GM18861 (cell line): ENCODE data around the gene CCDC102A.
A peak's percentile ranks its signal among the peaks of the same experiment; 100 is the strongest.

Experiments
- ATAC-seq: cut with Tn5 transposase; IDR thresholded peaks from one replicate; pipeline ENCODE4 v1.9.1; 2021; ENCODE audit not compliant: unreplicated experiment

Gene CCDC102A

GRCh38 chr16:57538235-57538721, 1.9 kb upstream of the CCDC102A start:
- ATAC-seq: no peak

DNA sequence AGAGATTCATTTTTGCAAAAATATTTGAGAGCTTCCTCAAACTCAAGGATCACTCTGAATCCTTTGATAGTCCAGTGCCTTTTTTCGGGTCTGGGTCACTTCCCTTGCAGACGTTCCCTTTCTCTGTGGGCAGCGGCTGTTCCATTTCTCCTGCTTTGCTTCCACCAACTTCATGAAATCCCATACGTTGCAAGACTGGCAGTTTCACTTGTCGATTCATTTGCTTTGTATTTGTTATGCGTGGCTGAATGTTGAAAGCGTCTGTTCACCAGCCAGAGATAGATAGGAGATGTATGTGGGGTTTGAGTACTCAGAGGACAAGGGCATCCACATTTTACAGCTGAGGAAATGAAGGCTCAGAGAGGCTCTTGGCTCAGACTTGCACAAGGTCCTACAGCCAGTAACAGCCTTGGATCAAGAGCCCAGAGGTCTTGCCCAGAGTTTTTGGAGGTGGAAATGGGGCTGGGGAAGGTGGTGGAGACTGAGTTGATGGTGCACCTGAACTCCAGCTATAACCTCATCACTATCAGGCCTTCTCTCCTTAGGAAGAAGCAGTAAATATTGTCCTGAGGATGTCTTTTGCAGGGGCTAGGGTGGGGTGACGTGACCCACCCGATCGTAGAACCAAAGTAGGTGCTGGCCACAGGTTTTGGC, 1.3 kb upstream of the CCDC102A start:
- ATAC-seq: no peak

DNA sequence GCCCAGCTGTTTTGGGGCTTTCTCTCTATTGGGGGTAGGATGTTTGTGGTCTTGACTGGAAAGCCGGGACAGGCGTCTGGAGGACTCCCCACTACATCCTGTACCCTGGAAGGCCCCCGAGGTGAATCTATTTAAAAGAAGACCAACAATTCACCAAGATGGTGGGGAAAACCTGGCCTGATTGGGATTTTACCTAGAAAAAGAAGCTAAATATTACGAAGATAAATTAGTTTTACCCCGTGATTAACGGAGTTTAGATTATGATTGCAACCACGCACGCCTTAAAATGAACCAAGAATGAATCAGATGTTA, 779 bp upstream of the CCDC102A start:
- ATAC-seq: no peak

GRCh38 chr16:57535680-57536305, 578 bp downstream of the CCDC102A start:
- ATAC-seq: peak; percentile 36

- no peak for ATAC-seq
Measured at GRCh38 chr16:57534881-57535658, 1.3 kb downstream of the CCDC102A start.

DNA sequence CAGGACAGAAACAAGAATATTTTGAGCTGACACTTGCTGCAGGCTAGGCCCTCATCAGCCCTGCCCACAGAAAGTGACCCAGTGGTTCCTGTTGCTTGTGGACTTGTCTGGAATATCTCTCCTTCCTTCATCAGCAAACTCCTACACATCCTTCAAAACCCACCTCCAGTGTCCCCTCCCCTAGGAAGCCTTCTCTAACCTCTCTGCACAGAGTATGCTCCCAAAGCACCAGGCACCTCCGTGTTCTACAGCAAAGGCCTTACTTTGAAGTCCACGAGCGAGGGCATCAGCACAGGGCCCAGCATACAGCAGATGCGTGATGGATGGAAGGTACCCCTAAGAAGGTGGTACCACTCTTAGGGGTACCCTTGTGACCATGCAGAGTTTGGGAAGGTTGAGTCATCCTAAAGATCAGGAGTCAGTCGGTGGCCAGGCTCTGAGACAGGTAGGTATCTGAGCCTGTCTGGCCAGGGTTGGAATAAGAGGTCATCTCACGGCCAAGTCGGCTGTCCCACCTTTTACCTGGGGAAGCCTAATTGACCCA, 2.0 kb downstream of the CCDC102A start:
- ATAC-seq: no peak

GRCh38 chr16:57533431-57534336, 2.7 kb downstream of the CCDC102A start:
- no peak for ATAC-seq

- no peak for ATAC-seq
Measured at GRCh38 chr16:57532266-57532625, 4.1 kb downstream of the CCDC102A start.

- ATAC-seq: no peak
Measured at GRCh38 chr16:57531635-57532265, 4.6 kb downstream of the CCDC102A start.

- ATAC-seq: no peak
Measured at GRCh38 chr16:57531253-57531575, 5.2 kb downstream of the CCDC102A start.

DNA sequence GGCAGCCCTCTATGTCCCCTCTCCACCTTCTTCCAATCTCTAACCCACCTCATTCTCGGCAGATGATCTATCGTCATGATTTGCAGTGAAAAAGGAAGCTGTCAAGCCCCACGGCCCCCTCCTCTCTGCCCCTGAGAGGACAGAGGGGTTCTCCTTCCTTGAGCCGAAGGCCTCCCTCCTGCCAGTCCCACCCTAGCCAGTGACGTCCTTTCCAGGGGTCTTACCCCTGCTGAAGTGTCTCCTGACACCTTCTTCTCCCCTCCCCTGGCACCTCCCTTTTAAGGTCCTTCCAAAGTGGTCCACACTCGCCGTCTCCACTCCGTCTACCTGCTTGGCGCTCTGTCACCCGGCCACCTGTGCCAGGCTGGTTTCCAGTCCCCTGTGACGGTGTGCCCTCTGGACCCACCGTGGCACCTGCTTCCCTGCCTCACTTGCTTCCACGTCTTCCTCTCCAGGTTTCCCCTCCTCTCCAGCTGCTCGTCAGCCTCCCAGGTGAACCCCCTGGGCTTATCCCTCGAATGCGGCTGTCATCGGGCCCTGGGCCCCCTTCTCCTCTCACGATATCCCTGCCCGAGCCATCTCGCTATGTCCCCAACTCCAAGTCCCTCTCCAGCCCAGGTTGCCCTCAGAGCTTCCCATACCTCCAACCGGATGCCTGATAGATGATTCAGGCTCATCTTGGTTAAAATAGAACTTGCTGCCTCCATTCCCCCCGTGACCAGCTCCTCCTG, 5.7 kb downstream of the CCDC102A start:
- no peak for ATAC-seq

GRCh38 chr16:57530104-57530521, 6.3 kb downstream of the CCDC102A start:
- peak; percentile 55 for ATAC-seq

DNA sequence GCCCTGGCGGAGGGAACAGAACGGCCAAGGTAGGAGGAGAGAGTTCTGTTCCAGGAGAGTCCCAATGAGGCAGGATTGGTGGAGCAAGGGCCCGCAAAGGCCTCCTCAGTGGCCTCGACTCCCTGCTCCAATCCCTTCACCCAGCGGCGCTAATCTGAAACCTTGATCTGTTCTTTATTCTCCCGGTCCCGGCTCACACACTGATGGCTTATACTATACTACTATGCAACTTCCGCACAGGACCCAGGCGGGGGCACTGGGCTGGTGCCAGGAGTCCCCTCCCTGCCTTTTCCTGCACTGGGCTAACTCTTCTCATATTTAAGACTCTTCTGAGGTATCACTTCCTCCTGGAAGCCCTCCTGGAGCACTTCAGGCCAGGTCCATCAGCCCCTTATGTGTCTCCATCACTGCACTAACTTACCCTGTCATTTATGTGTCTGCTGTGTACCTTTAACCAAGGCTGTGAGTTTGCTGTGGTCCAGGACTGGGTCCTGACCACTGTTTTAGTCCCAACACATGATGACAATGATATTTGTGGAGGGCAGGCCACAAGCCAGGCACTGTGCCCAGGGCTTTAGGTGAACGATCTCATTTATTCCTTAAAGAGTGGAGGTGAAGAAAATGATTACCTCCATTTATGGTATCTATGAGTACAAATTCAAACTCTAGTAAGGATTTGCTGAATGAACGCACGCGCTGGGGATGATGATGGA, 6.8 kb downstream of the CCDC102A start:
- ATAC-seq: peak; percentile 15

DNA sequence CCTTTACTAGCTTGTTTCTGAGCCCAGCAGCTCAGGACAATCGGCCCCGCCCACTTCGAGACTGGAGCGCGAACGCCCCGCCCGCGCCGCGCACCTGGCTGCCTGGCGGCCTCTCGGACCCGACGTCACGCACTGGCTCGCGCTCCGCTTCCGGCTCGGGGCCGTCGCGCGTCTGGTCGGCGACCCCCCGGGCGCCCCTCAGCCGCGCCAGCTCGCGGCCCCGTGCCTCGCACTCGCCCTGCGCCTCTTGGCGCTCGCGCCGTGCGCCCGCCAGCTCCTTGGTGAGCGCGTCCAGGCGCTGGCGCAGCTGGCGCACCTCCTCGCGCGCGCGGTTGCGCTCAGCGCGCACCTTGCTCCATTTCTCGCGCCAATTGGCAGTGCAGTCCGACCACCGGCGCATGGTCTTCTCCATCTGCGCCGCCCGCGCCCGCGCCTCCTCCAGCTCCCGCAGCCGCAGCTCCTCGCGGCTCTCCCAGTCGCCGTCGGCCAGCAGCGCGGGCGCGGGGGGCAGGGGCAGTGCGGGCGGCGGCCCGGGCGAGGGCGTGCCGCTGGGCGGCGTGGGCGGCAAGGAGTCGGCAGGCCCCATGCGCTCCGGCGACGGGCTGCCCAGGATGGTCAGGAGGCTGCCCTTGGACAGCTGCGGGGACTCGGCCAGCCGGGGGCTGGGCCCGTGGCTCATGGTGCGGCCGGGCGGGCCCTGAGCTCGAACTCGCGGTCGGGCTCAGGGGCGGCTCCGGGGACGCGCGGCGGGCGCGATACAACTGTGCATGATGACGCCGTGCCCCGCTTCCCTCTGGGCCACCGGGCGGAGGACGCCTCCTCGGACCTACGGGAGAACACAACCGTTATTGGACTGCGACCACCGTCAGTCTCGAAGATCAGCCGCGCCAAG, 7.6 kb downstream of the CCDC102A start:
- no peak for ATAC-seq

- no peak for ATAC-seq
Measured at GRCh38 chr16:57527610-57528360, 8.6 kb downstream of the CCDC102A start.

DNA sequence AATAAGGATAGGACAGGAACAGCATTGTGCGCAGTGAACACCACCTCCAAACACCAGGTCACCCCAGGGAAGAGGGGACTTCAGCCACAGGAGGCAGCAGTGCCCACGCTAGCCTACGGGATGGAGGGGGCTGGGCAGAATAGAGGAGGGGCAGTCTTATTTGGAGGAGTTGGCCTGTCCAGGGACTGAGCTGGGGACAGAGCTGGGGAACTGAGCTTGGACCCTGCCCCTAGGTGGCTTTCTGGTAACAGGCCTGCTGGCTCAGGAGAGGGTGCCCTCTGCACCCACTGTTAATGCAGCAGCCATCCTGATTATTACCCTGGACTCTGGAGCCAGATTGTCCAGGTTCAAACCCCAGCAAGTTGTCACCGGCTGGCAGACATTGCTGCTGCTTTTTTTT, 9.3 kb downstream of the CCDC102A start:
- ATAC-seq: no peak

GRCh38 chr16:57526498-57526897, 9.9 kb downstream of the CCDC102A start:
- ATAC-seq: no peak

DNA sequence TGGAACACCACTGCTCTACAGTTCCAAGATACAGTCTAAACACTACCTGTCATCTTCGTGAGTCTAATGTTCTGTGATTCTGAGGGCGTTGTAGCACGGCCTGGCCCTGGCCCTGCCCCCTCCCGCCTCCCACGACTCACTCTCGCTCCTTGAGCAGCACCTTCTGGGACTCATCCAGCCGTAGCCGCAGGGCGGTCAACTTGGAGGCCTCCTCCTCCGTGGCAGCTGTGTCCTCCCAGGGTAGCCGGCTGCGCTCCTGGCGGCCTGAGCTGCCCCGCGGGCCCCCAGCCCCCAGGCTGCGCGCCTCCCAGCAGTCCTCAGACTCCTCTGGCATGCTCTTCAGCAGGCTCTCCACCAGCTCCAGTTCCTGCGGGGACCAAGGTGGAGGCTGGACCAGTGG, 10.6 kb downstream of the CCDC102A start:
- no peak for ATAC-seq
